Measurements from ENCODE around the gene EFCAB10. TPM values are rescaled to one million over a fixed set of nuclear protein-coding genes. Genes with fewer than 3 reads are reported as not detected.

The EFCAB10 gene
- total RNA-seq, 4 donors from 2014 or later, result not detected

GRCh38 chr7:105567024-105567423, 14.3 kb downstream of the EFCAB10 start:
- 73 to 80% methylated on average over 2 of the region's 2 CpGs for WGBS, 2 donors
- intact Hi-C loops (cut with DNase I), result no loop called here
- H3K36me3 ChIP-seq, result peaks cover 0 to 78% (median 11%) of the 10 kb centered on the region in 3 donors

GRCh38 chr7:105565190-105565589, 16.1 kb downstream of the EFCAB10 start:
- intact Hi-C loops (cut with DNase I), result no loop called here
- Histone ChIP-seq H3K4me1 (no peaks in the 10 kb centered on the region), H3K9me3 (no peaks in the 10 kb centered on the region), H3K4me3 (no peak overlapping the region), H3K36me3 (peaks cover 0 to 96% (median 17%) of the 10 kb centered on the region in 3 donors), H3K27ac (no peak overlapping the region), H3K27me3 (no peaks in the 10 kb centered on the region)
- no peak for DNase-seq
- no peak for TF ChIP-seq POLR2A (IDR thresholded peaks at IDR 0.05)
- TF ChIP-seq, protein P1, sequence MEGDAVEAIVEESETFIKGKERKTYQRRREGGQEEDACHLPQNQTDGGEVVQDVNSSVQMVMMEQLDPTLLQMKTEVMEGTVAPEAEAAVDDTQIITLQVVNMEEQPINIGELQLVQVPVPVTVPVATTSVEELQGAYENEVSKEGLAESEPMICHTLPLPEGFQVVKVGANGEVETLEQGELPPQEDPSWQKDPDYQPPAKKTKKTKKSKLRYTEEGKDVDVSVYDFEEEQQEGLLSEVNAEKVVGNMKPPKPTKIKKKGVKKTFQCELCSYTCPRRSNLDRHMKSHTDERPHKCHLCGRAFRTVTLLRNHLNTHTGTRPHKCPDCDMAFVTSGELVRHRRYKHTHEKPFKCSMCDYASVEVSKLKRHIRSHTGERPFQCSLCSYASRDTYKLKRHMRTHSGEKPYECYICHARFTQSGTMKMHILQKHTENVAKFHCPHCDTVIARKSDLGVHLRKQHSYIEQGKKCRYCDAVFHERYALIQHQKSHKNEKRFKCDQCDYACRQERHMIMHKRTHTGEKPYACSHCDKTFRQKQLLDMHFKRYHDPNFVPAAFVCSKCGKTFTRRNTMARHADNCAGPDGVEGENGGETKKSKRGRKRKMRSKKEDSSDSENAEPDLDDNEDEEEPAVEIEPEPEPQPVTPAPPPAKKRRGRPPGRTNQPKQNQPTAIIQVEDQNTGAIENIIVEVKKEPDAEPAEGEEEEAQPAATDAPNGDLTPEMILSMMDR (IDR thresholded peaks at IDR 0.05), result no peak
- WGBS, 2 donors, result 97 to 98% methylated on average over 4 of the region's 4 CpGs

More at GRCh38 chr7:105567024-105567423, 14.3 kb downstream of the EFCAB10 start:
- no peak overlapping the region for H3K27ac ChIP-seq
- H3K4me1 ChIP-seq, result no peaks in the 10 kb centered on the region
- H3K4me3 ChIP-seq, result no peak overlapping the region
- no peak for TF ChIP-seq POLR2A (IDR thresholded peaks at IDR 0.05)
- TF ChIP-seq, protein P1 (IDR thresholded peaks at IDR 0.05), result no peak
- H3K9me3 ChIP-seq, result no peaks in the 10 kb centered on the region
- H3K27me3 ChIP-seq, result no peaks in the 10 kb centered on the region
- DNase-seq, result no peak

DNA sequence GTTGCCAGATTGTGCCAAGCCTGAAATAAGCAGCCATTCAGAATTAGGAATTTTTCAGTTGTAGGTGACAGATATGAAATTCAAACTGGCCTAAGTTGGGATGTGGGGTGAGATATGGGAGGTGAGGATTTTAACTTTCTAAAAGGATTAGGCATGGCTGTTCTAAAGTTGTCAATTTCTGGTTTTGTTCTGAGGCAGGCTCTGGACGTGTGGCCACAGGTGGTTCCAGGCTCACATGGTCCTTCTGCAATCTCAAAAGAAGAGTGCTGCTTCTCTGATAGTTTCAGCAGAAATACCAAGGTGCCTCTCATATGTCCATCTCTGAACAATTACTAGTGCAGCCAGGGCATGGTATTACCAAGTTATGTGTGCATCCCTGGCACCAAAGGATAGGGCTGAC, 21.4 kb downstream of the EFCAB10 start:
- Histone ChIP-seq H3K36me3 (peaks cover 0 to 98% (median 19%) of the 10 kb centered on the region in 3 donors), H3K27me3 (no peaks in the 10 kb centered on the region), H3K27ac (no peak overlapping the region), H3K4me1 (no peaks in the 10 kb centered on the region), H3K9me3 (no peaks in the 10 kb centered on the region), H3K4me3 (no peak overlapping the region)
- DNase-seq, result no peak
- 73 to 89% methylated on average over 1 of the region's 1 CpG for WGBS, 2 donors
- TF ChIP-seq POLR2A (IDR thresholded peaks at IDR 0.05), result no peak
- TF ChIP-seq, protein P1 (IDR thresholded peaks at IDR 0.05), result no peak
- intact Hi-C loops (cut with DNase I), result no loop called here

DNA sequence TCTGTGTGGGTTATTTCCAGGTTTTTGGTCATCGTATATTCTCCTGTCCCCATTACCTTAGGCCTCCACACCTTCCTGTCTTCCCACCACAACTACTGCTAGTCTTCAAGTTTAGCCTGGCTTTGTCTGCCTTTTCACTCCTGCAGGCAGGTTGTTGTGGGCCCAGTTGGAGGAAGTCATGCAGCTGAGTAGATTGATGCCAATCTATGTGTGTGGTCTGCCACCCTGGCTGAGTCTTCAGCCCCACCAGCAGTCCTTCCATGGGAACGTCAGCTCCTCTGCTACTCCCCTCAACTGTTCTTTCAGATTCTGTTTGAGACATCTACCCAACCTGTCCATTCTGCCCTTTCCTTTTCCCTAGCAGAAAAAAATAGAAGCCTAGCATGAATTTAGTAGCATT, 43.0 kb downstream of the EFCAB10 start:
- Histone ChIP-seq H3K36me3 (peaks cover 0 to 88% (median 28%) of the 10 kb centered on the region in 3 donors), H3K9me3 (no peaks in the 10 kb centered on the region), H3K27ac (no peak overlapping the region), H3K4me1 (peaks cover 0 to 13% (median 2%) of the 10 kb centered on the region in 3 donors), H3K4me3 (no peak overlapping the region), H3K27me3 (no peaks in the 10 kb centered on the region)
- TF ChIP-seq POLR2A (IDR thresholded peaks at IDR 0.05), result no peak
- TF ChIP-seq, protein P1 (IDR thresholded peaks at IDR 0.05), result no peak
- DNase-seq, result no peak
- intact Hi-C loops (cut with DNase I), result no loop called here
- WGBS, 2 donors, result 45 to 62% methylated on average over 1 to 2 of the region's 2 CpGs

DNA sequence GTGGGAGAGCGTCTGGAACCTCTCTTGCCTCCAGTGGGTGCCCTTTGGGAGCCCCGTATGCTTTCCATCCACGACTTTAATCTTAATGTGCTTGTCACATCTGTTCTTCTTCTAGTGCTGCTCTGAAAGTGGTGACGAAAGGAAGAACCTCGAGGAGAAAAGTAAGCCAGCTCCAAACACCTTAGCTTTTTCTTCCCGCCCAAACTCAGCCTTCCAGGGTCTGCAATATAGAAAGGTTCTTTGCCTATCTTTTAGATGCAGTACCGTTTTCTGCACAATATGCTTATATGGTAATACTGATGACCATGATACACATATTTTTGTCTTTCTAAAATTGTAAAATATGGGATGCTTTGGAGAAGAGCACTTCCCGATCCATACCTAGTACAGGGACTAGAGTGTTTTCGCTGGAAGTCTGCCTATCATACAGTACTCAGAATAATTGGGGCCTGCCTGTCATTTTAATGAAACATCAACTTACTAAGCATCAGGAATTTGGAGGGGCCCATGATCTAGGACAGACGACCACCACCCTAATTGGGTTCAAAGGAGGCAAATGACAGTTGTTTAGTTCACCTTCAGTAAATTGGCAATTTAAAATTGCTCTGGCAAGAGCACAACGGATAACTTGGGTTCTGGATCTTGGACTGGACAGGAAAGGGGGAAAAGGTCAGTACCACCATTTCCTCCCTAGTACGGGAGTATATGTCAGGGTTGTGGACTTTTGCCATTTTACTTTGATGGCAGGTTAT, 48.4 kb downstream of the EFCAB10 start:
- peaks cover 0 to 34% (median 4%) of the 10 kb centered on the region in 3 donors for H3K36me3 ChIP-seq
- TF ChIP-seq, protein P1 (IDR thresholded peaks at IDR 0.05), result no peak
- no peak for TF ChIP-seq POLR2A (IDR thresholded peaks at IDR 0.05)
- H3K4me3 ChIP-seq, result peak overlapping the region; percentile 62 to 95 (median 86)
- H3K27ac ChIP-seq, result peak overlapping the region; percentile 86 to 94 (median 91)
- H3K9me3 ChIP-seq, result no peaks in the 10 kb centered on the region
- H3K27me3 ChIP-seq, result no peaks in the 10 kb centered on the region
- no peak for DNase-seq
- 37 to 38% methylated on average over 11 to 12 of the region's 12 CpGs for WGBS, 2 donors
- H3K4me1 ChIP-seq, result peaks cover 0 to 31% (median 7%) of the 10 kb centered on the region in 3 donors
- intact Hi-C loops (cut with DNase I), result no loop called here

All from esophagus squamous epithelium (tissue), 5 donors.